ENCODE results near the gene LAD1. TPM values are rescaled to one million over a fixed set of nuclear protein-coding genes. Genes with fewer than 3 reads are reported as not detected.

The LAD1 gene
- total RNA-seq, 2 donors from 2014 or later: not detected

DNA sequence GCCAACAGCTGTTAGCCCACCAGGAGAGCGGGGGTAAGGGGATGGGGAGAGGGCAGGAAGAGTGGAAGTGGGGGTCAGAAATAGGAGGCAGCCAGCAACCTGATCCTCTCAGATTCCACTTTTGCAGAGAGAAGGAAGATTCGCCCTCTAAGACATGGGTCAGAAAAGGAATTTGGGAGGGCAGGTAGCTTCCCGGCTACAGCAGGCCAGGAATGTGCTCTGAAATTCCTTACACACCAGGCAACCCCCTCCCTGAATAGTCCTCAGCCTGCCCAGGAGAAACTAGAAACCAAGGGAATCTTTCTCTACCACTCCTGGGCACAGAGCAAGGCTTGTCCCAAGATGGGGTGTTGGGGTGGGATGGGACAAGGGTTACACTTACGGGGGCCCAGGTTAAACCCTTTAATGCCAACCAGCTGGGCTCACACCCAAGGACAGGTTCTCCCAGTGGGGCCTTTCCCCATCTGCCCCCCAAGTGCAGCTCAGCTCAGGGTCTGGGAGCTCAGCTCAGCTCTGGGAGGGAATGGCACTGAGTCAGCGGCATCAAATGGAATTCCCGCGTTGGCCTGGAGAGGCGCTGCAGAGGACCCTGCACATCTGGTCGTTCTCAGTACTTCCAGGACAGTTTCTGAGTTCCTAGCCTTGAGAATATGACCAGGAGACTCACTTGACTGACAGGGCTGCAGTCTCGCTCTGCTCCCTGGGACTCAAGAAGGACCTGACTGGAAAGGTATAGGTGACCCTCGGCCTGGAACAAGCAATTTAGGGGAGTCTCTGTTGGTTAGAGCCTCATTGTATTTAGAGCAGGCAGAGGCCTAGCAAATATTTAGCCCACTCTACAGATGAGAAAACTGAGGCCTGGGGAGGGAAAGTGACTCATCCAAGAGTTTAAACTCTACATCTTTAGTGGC lies 22.4 kb downstream of the LAD1 start:
- DNase-seq (ENCODE audit: low spot score): no peak
- peaks cover 6 to 10% of the 10 kb centered on the region in 2 donors for H3K27me3 Mint-ChIP-seq
- H3K36me3 Mint-ChIP-seq: no peaks in the 10 kb centered on the region
- no peak overlapping the region for H3K27ac Mint-ChIP-seq
- H3K4me1 Mint-ChIP-seq (ENCODE audit: low read depth in 2 of 2): no peaks in the 10 kb centered on the region
- ATAC-seq: no peak
- no peak overlapping the region for H3K4me3 Mint-ChIP-seq
- no peaks in the 10 kb centered on the region for H3K9me3 Mint-ChIP-seq

DNA sequence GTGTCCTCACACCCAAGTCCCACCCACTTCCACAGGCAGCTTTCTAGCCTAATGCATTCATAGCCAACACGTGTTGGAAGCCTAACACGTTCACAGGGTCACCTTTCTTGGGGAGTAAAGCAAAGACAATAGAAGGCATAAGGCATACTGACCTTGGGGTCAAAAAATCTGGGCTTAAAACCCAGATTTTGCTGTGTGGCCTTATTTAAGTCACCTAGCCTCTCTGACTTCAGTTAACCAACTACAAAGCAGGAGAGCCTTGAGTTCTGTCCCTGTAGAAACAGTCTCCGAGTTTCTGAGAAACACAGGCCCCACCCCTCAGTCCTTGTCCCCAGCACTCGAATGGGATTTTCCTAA lies 23.0 kb downstream of the LAD1 start:
- Mint-ChIP-seq H3K9me3 (no peaks in the 10 kb centered on the region), H3K27ac (no peak overlapping the region), H3K27me3 (peaks cover 6 to 17% of the 10 kb centered on the region in 2 donors), H3K4me3 (no peak overlapping the region), H3K36me3 (no peaks in the 10 kb centered on the region), H3K4me1 (ENCODE audit: low read depth in 2 of 2) (no peaks in the 10 kb centered on the region)
- DNase-seq (ENCODE audit: low spot score) (no peak), ATAC-seq (no peak)

DNA sequence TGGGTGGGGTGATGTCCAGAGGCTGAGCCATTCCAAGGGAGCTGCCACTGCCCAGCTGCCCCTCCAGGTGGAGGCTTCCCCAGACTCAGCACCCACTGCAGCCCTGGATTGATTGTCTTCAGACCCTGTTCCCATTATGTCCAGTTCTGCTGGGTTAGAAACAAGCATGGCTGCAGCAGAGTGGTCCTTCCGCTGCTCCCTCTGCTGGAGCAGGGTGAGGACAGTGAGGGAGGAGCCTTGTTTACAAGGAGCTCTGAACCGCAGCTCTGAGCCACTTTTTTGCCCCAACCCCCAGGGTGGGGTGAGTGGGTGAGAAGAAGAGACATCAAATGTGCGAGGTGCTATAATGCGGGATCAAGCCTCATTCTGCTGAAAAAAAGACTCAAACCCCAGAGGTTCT lies 24.0 kb downstream of the LAD1 start:
- no peak for DNase-seq (ENCODE audit: low spot score)
- no peaks in the 10 kb centered on the region for H3K9me3 Mint-ChIP-seq
- H3K36me3 Mint-ChIP-seq: no peaks in the 10 kb centered on the region
- H3K4me3 Mint-ChIP-seq: no peak overlapping the region
- no peaks in the 10 kb centered on the region for H3K4me1 Mint-ChIP-seq (ENCODE audit: low read depth in 2 of 2)
- no peak for ATAC-seq
- H3K27ac Mint-ChIP-seq: no peak overlapping the region
- peaks cover 8 to 18% of the 10 kb centered on the region in 2 donors for H3K27me3 Mint-ChIP-seq

DNA sequence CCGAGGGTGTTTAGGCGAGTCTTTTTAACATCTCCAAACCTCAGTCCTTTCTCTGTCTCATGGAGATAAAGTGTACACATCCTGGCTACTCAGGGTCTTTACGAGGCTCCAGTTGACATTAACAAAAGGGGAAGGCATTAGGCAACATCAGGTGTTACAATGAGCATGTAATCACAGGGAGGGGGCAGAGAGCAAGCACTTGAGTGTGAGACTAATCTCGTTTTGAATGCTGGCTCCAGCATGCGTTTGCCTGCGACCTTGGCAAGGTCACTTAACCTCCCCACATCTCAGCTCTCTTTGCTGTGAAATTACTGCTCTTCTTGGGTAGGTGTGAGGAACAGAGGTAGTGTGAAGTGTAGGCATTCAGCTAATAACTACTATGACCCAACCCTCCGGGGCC lies 24.8 kb downstream of the LAD1 start:
- DNase-seq (ENCODE audit: low spot score) (no peak), ATAC-seq (no peak)
- H3K27ac Mint-ChIP-seq: no peak overlapping the region
- H3K27me3 Mint-ChIP-seq: peaks cover 8 to 18% of the 10 kb centered on the region in 2 donors
- H3K4me1 Mint-ChIP-seq (ENCODE audit: low read depth in 2 of 2): no peaks in the 10 kb centered on the region
- no peaks in the 10 kb centered on the region for H3K9me3 Mint-ChIP-seq
- H3K36me3 Mint-ChIP-seq: no peaks in the 10 kb centered on the region
- no peak overlapping the region for H3K4me3 Mint-ChIP-seq

DNA sequence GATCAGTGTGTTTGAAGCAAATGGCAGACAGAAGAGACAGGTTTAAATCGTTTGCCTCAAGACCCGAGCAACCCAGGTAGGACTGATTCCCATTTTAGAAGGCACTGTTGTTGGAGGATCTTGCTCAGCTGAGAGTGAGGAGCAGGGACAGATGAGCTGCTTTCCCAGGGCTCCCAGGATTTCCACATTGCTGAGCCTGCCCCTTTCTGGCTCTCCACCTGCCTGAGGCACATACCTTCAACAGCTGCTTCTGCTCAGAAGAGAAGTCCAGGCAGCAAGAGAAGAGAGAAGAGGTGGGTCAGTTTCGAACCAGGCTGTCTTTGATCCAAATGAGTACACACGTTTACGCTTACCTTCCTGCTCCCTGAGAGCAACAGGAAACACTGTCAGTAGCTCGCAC lies 27.3 kb downstream of the LAD1 start:
- H3K9me3 Mint-ChIP-seq: no peaks in the 10 kb centered on the region
- DNase-seq (ENCODE audit: low spot score) (no peak), ATAC-seq (no peak)
- H3K36me3 Mint-ChIP-seq: no peaks in the 10 kb centered on the region
- H3K27ac Mint-ChIP-seq: no peak overlapping the region
- H3K4me3 Mint-ChIP-seq: no peak overlapping the region
- H3K4me1 Mint-ChIP-seq (ENCODE audit: low read depth in 2 of 2): no peaks in the 10 kb centered on the region
- peaks cover 18 to 19% of the 10 kb centered on the region in 2 donors for H3K27me3 Mint-ChIP-seq

DNA sequence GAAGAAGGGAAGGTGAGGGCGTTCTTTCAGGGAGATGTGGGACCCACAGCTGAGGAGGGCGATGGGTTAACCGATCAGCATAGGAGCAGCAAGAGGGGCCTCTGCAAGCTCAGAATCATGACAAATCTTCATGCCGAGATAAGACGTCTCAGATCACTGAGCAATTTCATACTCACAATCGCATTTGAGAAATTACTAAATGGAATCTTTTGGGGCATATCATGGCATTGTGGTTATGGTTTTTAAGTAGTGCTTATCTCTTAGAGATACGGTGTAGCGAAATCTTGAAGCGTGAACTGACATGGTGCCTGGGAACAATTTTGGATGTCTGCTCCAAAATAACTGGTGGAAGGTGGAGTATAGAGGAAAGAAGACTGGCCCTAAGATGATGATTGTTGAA lies 27.8 kb downstream of the LAD1 start:
- DNase-seq (ENCODE audit: low spot score) (no peak), ATAC-seq (no peak)
- H3K27ac Mint-ChIP-seq: no peak overlapping the region
- no peaks in the 10 kb centered on the region for H3K9me3 Mint-ChIP-seq
- no peak overlapping the region for H3K4me3 Mint-ChIP-seq
- no peaks in the 10 kb centered on the region for H3K4me1 Mint-ChIP-seq (ENCODE audit: low read depth in 2 of 2)
- no peaks in the 10 kb centered on the region for H3K36me3 Mint-ChIP-seq
- peaks cover 18 to 19% of the 10 kb centered on the region in 2 donors for H3K27me3 Mint-ChIP-seq

DNA sequence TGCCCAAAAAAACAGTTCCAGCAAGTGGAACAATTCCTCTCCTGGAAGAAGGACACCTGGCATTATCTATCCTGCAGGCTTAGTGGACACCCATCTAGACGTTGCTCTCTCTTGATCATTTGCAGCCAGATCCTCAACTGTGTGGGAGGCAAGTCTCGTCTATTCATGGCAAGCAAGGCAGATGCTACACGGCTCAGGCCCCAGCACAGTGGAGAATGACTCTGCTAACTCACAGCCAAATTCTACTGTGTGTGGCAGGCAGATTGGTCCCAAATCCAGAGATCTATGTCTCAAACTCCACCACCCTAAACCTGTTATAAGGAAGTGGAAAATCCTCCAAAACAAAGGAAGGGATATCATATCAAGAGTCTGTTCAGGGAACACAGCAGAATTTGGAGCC lies 28.6 kb downstream of the LAD1 start:
- Mint-ChIP-seq H3K27ac (no peak overlapping the region), H3K4me1 (ENCODE audit: low read depth in 2 of 2) (no peaks in the 10 kb centered on the region), H3K9me3 (no peaks in the 10 kb centered on the region), H3K36me3 (no peaks in the 10 kb centered on the region), H3K4me3 (no peak overlapping the region), H3K27me3 (peaks cover 18 to 19% of the 10 kb centered on the region in 2 donors)
- DNase-seq (ENCODE audit: low spot score): no peak
- no peak for ATAC-seq

DNA sequence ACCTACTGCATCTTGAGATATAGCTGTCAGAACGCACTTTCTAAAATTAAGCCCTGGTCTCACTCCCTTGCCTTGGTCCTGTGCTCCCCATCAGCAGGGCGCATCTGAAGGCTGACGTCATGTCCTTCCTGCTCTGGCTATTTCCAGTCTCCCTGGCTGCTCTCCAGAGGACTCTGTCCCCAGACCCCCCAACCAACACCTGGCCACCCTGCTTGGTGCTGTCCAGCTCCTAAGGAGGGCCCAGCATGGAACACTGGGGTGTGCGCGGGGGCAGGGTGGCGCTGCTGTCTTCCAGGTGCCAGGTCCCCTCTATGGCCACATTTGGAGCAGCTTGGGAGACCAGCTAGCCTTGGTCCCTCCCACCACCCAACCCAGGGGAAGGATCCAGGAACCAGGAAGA lies 29.9 kb downstream of the LAD1 start:
- no peaks in the 10 kb centered on the region for H3K36me3 Mint-ChIP-seq
- H3K4me3 Mint-ChIP-seq: no peak overlapping the region
- H3K9me3 Mint-ChIP-seq: no peaks in the 10 kb centered on the region
- no peak for DNase-seq (ENCODE audit: low spot score)
- H3K27ac Mint-ChIP-seq: no peak overlapping the region
- H3K4me1 Mint-ChIP-seq (ENCODE audit: low read depth in 2 of 2): no peaks in the 10 kb centered on the region
- H3K27me3 Mint-ChIP-seq: peaks cover 14 to 19% of the 10 kb centered on the region in 2 donors
- no peak for ATAC-seq

DNA sequence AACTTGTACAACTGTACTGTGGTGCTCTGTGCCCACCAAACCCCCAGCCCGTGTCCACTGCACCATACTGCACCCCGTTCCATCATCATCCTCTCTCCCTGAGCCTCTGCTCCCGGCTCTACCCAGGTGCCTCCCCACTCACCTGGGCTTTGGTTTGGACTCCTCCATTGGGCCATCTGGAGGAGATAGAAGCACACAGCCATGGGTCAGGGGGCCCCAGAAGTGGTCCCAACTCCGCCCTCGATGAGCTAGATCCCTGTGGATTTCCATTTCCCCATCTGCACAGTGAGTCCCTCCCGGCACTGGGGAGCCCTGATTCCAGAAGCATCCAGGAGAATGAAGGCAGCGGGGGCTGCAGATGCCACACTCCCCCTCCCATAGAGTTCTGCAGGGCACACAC lies 32.4 kb downstream of the LAD1 start:
- Mint-ChIP-seq H3K27me3 (peaks cover 15 to 21% of the 10 kb centered on the region in 2 donors), H3K36me3 (no peaks in the 10 kb centered on the region), H3K9me3 (no peaks in the 10 kb centered on the region), H3K4me1 (ENCODE audit: low read depth in 2 of 2) (no peaks in the 10 kb centered on the region), H3K4me3 (no peak overlapping the region), H3K27ac (no peak overlapping the region)
- ATAC-seq (no peak), DNase-seq (ENCODE audit: low spot score) (no peak)

DNA sequence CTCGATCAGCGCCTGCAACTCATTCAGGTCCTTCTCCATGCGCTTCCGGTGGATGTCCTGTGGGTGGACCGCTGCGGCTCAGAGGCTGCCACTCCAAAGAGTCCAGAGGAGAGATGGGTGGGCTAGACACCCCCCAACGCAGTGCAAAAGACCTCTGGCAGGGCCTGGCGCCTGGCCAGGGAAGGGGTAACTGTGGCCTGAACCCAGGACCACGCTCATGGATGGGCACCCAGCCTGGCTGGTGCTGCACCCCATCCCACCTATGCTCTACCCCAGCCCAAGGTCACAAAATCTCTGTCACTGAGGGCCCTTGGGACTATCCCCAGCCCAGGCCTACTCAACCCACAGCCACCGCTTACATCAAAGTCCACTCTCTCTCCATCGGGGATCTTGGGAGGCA lies 33.9 kb downstream of the LAD1 start:
- ATAC-seq: no peak
- H3K4me1 Mint-ChIP-seq (ENCODE audit: low read depth in 2 of 2): no peaks in the 10 kb centered on the region
- no peaks in the 10 kb centered on the region for H3K9me3 Mint-ChIP-seq
- H3K36me3 Mint-ChIP-seq: no peaks in the 10 kb centered on the region
- no peak overlapping the region for H3K27ac Mint-ChIP-seq
- peaks cover 8 to 19% of the 10 kb centered on the region in 2 donors for H3K27me3 Mint-ChIP-seq
- H3K4me3 Mint-ChIP-seq: no peak overlapping the region
- DNase-seq (ENCODE audit: low spot score): no peak

DNA sequence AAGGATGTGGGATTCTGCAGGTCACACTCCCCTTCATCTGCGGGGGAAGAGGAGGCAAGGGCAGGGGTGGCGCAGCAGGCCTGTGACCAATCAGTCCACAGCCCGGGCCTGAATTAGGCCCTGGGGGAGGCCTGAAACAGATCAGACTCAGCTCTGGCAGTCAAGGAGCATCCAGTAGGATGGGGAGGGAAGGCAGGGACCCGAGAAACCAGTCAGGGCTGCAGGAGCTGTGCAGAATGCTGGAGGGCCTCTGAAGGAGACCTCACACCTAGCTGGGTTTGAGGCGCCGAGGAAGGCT lies 34.4 kb downstream of the LAD1 start:
- no peak for DNase-seq (ENCODE audit: low spot score)

DNA sequence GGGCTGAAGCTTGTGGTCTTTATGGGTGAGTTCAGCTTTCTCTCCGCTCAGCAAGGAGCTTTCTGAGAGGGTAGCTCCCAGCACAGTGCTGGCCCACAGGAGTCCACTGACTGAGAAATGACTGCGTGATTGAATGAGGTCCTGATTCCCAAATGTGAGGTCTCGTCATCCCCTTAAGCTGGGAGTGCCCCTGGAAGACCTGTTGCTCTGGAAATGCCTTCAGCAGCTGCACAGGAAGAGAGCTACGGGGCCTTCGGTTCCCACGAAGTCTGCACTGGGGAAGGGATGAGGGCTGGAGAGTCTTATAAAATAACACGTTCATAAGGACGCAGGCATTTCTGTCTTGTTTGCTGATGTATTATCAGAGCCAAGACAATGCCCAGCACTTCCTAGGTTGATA lies 35.7 kb downstream of the LAD1 start:
- Mint-ChIP-seq H3K4me3 (no peak overlapping the region), H3K36me3 (no peaks in the 10 kb centered on the region), H3K27ac (no peak overlapping the region), H3K9me3 (no peaks in the 10 kb centered on the region), H3K4me1 (ENCODE audit: low read depth in 2 of 2) (no peaks in the 10 kb centered on the region), H3K27me3 (peaks cover 8 to 14% of the 10 kb centered on the region in 2 donors)
- DNase-seq (ENCODE audit: low spot score): no peak
- no peak for ATAC-seq

More for the DNA sequence above, 34.4 kb downstream of the LAD1 start:
- Mint-ChIP-seq H3K4me1 (ENCODE audit: low read depth in 2 of 2) (no peaks in the 10 kb centered on the region), H3K27me3 (peaks cover 8 to 19% of the 10 kb centered on the region in 2 donors), H3K9me3 (no peaks in the 10 kb centered on the region), H3K27ac (no peak overlapping the region), H3K4me3 (no peak overlapping the region), H3K36me3 (no peaks in the 10 kb centered on the region)
- no peak for ATAC-seq

DNA sequence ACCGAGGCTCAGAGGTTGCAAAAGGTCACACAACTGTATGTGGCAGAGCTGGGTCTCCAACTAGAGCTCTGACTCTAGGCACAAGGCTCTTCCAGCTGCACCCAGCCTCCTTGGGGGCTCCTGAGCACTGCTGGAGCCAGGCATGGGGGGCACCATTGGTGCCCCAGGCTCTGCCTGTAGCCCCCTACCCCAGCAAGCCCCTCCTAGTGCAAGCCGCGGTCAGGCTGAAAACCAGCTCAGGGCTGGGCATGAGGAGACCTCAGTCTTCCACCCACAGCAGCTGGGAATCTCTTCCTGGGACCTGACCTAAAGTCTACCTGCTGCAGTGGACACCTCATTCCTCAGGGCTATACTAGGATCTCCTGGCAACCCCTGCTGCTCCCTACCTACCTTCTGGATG lies 36.2 kb downstream of the LAD1 start:
- H3K4me1 Mint-ChIP-seq (ENCODE audit: low read depth in 2 of 2): no peaks in the 10 kb centered on the region
- ATAC-seq (no peak), DNase-seq (ENCODE audit: low spot score) (no peak)
- no peak overlapping the region for H3K4me3 Mint-ChIP-seq
- no peak overlapping the region for H3K27ac Mint-ChIP-seq
- peaks cover 8 to 12% of the 10 kb centered on the region in 2 donors for H3K27me3 Mint-ChIP-seq
- no peaks in the 10 kb centered on the region for H3K36me3 Mint-ChIP-seq
- no peaks in the 10 kb centered on the region for H3K9me3 Mint-ChIP-seq

DNA sequence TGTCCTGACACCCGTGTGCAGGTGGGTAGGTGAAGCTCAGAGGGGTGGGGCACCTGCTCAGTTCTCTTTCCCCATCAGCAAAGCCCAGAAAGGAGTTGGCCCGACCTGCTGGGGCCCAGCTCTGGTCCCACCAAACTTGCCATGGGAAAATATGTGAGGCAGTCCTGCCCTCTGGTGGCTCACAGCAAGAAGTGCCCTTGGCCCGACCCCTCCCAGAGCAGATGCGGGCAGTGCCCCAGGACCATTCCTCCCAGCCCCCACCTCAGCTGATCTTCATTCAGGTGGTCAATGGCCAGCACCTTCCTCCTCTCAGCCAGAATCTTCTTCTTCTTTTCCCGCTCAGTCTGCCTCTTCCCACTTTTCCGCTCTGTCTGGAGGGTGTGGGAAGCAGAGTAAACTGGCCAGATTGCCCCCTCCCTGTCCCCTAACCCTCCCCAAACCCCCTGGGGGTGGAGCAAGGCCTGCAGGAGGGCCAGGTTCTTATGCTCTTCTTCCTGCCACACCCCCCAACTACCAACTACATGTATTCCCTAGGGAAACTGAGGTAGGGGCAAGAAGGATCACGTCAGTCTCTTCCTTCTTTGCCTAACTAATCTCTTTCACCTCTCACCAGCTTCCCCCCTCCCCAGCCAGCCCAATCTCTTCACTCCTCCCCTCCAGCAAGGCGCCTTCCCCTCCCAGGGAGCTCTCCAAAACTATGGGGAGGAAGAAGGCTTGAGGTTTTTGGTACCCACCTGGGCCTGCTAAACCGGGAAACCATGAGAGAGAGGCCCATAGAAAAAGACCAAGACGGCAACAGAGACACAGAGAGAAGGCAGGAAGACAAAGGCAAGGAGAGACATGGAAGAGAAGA lies 37.2 kb downstream of the LAD1 start:
- no peaks in the 10 kb centered on the region for H3K9me3 Mint-ChIP-seq
- H3K36me3 Mint-ChIP-seq: no peaks in the 10 kb centered on the region
- no peaks in the 10 kb centered on the region for H3K4me1 Mint-ChIP-seq (ENCODE audit: low read depth in 2 of 2)
- no peak overlapping the region for H3K4me3 Mint-ChIP-seq
- DNase-seq (ENCODE audit: low spot score) (no peak), ATAC-seq (no peak)
- no peak overlapping the region for H3K27ac Mint-ChIP-seq
- H3K27me3 Mint-ChIP-seq: peaks cover 8 to 9% of the 10 kb centered on the region in 2 donors
